Measurements from ENCODE around the gene EPS8.
"Not testable (repeated sequence)": the region's sequence is repeated elsewhere in the genome, so short reads cannot be mapped to it uniquely, and the experiment has no call there.

GRCh38 chr12:15740389-15740788 is 48.8 kb downstream of the EPS8 start:
- not testable (repeated sequence) for TF ChIP-seq POLR2AphosphoS5 (IDR thresholded peaks at IDR 0.05); POLR2A (IDR thresholded peaks at IDR 0.05; ENCODE audit: low read depth)
- TF ChIP-seq, protein P1, sequence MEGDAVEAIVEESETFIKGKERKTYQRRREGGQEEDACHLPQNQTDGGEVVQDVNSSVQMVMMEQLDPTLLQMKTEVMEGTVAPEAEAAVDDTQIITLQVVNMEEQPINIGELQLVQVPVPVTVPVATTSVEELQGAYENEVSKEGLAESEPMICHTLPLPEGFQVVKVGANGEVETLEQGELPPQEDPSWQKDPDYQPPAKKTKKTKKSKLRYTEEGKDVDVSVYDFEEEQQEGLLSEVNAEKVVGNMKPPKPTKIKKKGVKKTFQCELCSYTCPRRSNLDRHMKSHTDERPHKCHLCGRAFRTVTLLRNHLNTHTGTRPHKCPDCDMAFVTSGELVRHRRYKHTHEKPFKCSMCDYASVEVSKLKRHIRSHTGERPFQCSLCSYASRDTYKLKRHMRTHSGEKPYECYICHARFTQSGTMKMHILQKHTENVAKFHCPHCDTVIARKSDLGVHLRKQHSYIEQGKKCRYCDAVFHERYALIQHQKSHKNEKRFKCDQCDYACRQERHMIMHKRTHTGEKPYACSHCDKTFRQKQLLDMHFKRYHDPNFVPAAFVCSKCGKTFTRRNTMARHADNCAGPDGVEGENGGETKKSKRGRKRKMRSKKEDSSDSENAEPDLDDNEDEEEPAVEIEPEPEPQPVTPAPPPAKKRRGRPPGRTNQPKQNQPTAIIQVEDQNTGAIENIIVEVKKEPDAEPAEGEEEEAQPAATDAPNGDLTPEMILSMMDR (IDR thresholded peaks at IDR 0.05), result not testable (repeated sequence)
